ENCODE measurements around the gene TRMT5. TPM values are rescaled to one million over a fixed set of nuclear protein-coding genes. Genes with fewer than 3 reads are reported as not detected.

TRMT5 gene
- total and polyA plus RNA-seq, 2 donors (not counting 1 experiment from before 2014, with no cell fraction given) = 1.0 to 6.1 TPM

DNA sequence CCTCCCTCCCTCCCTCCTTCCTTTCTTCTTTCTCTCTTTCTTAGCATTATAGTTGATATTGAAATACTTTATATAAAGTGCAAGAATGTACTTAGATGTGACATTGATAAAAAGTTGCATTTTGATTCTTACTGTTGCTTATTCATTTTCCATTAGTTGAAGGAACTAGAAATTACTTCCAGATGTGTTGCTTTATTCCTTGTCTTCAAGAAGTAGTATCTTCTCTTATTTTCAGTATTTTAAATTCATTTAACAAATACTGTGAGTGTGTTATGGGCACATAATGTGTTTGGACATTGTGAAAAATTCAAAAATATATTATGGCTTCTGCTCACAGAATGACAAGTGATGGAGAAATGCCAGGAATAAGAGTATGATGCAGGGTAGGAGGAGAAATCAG is 45.6 kb downstream of the TRMT5 start:
- intact Hi-C loops (cut with micrococcal nuclease) = no loop called here
- Mint-ChIP-seq H3K27ac (no peak overlapping the region), H3K4me1 (no peaks in the 10 kb centered on the region), H3K27me3 (no peaks in the 10 kb centered on the region), H3K4me3 (no peak overlapping the region), H3K9me3 (ENCODE audit: insufficient read depth) (no peaks in the 10 kb centered on the region)
- no peak overlapping the region for H3K4me2 ChIP-seq (replicated peaks; ENCODE audit: low read depth, low read length, poor library complexity, severe bottlenecking)
- no peak overlapping the region for H3K27ac ChIP-seq (ENCODE audit: low read length in 2 of 2)
- H3K4me3 ChIP-seq (ENCODE audit: control extremely low read depth in 1 of 5, extremely low read depth in 1 of 5, insufficient read depth in 1 of 5, low read depth in 2 of 5, low read length in 4 of 5) = no peak overlapping the region
- H3K9me3 ChIP-seq (ENCODE audit: control extremely low read depth in 1 of 3, control insufficient read depth in 2 of 3, insufficient read depth in 1 of 3, low read length in 2 of 3) = peaks cover 0 to 3% (median 0%) of the 10 kb centered on the region in 3 donors
- H3K27me3 ChIP-seq (replicated peaks in 1 of 4; ENCODE audit: control extremely low read depth in 1 of 4, control insufficient read depth in 3 of 4, insufficient read depth in 4 of 4, low read length in 3 of 4) = no peaks in the 10 kb centered on the region
- ChIA-PET POLR2A (no interaction called here), CTCF (no interaction called here)
- H3K9ac ChIP-seq (ENCODE audit: low read length) = no peak overlapping the region
- ATAC-seq (ENCODE audit: low read depth) (no peak), DNase-seq (no peak)
- no peaks in the 10 kb centered on the region for H3K4me1 ChIP-seq (ENCODE audit: control insufficient read depth in 2 of 2, insufficient read depth in 2 of 2, low read length in 2 of 2)
- H2AFZ ChIP-seq (ENCODE audit: insufficient read depth, low read depth, low read length, poor library complexity, severe bottlenecking) = no peak overlapping the region
- H3K36me3 ChIP-seq (replicated peaks in 1 of 2; ENCODE audit: control extremely low read depth in 1 of 2, control insufficient read depth in 1 of 2, extremely low read depth in 1 of 2, insufficient read depth in 2 of 2, low read length in 1 of 2) = no peaks in the 10 kb centered on the region
- TF ChIP-seq, protein P1, sequence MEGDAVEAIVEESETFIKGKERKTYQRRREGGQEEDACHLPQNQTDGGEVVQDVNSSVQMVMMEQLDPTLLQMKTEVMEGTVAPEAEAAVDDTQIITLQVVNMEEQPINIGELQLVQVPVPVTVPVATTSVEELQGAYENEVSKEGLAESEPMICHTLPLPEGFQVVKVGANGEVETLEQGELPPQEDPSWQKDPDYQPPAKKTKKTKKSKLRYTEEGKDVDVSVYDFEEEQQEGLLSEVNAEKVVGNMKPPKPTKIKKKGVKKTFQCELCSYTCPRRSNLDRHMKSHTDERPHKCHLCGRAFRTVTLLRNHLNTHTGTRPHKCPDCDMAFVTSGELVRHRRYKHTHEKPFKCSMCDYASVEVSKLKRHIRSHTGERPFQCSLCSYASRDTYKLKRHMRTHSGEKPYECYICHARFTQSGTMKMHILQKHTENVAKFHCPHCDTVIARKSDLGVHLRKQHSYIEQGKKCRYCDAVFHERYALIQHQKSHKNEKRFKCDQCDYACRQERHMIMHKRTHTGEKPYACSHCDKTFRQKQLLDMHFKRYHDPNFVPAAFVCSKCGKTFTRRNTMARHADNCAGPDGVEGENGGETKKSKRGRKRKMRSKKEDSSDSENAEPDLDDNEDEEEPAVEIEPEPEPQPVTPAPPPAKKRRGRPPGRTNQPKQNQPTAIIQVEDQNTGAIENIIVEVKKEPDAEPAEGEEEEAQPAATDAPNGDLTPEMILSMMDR (IDR thresholded peaks at IDR 0.05) = no peak
- TF ChIP-seq EZH2 (IDR thresholded peaks at IDR 0.05; ENCODE audit: borderline replicate concordance, insufficient read depth, low read depth, low read length, poor library complexity, severe bottlenecking) = no peak
- H3K79me2 ChIP-seq (ENCODE audit: control insufficient read depth, insufficient read depth, low read length) = peaks cover 4% of the 10 kb centered on the region
- H4K20me1 ChIP-seq (ENCODE audit: control insufficient read depth, insufficient read depth, low read length, poor library complexity, severe bottlenecking) = no peaks in the 10 kb centered on the region

DNA sequence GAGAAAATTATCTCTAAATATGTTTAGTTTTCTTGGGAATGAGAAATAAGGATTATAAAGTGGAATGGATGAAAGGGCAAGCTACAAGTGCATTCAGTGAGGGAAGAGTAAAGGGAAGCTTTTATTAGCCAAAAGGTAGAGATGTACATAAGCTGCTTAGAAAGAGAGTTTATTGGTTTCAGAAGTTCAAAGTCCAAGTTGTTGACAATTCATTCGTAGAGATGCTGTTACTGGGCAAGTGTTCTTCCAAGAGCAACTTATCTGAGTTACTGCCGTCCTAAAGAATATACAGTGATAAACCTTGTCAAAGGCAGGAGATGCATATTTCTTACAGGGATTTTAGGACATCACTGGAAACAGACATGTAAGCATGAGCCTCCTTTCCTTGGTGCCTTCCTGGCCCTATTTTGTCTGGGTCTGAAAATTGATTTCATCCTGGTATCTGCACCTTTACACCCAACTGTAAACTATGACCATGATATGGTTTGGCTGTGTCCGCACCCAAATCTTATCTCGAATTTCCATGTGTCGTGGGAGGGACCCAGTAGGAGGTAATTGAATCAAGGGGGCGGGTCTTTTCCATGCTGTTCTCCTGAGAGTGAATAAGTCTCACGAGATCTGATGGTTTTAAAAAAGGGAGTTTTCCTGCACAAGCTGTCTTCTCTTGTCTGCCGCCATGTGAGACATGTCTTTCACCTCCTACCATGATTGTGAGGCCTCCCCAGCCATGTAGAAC is 46.8 kb downstream of the TRMT5 start:
- CTCF ChIA-PET = no interaction called here
- ATAC-seq (ENCODE audit: low read depth) = no peak
- intact Hi-C loops (cut with micrococcal nuclease) = no loop called here
- Histone ChIP-seq H3K27ac (ENCODE audit: low read length in 2 of 2) (no peak overlapping the region), H3K9me3 (ENCODE audit: control extremely low read depth in 1 of 3, control insufficient read depth in 2 of 3, insufficient read depth in 1 of 3, low read length in 2 of 3) (peaks cover 0 to 3% (median 0%) of the 10 kb centered on the region in 3 donors), H3K79me2 (ENCODE audit: control insufficient read depth, insufficient read depth, low read length) (peaks cover 4% of the 10 kb centered on the region), H3K4me3 (ENCODE audit: control extremely low read depth in 1 of 5, extremely low read depth in 1 of 5, insufficient read depth in 1 of 5, low read depth in 2 of 5, low read length in 4 of 5) (no peak overlapping the region), H3K4me1 (ENCODE audit: control insufficient read depth in 2 of 2, insufficient read depth in 2 of 2, low read length in 2 of 2) (no peaks in the 10 kb centered on the region), H3K4me2 (replicated peaks; ENCODE audit: low read depth, low read length, poor library complexity, severe bottlenecking) (no peak overlapping the region), H3K36me3 (replicated peaks in 1 of 2; ENCODE audit: control extremely low read depth in 1 of 2, control insufficient read depth in 1 of 2, extremely low read depth in 1 of 2, insufficient read depth in 2 of 2, low read length in 1 of 2) (no peaks in the 10 kb centered on the region), H3K9ac (ENCODE audit: low read length) (no peak overlapping the region), H4K20me1 (ENCODE audit: control insufficient read depth, insufficient read depth, low read length, poor library complexity, severe bottlenecking) (no peaks in the 10 kb centered on the region), H2AFZ (ENCODE audit: insufficient read depth, low read depth, low read length, poor library complexity, severe bottlenecking) (no peak overlapping the region), H3K27me3 (replicated peaks in 1 of 4; ENCODE audit: control extremely low read depth in 1 of 4, control insufficient read depth in 3 of 4, insufficient read depth in 4 of 4, low read length in 3 of 4) (no peaks in the 10 kb centered on the region)
- H3K4me1 Mint-ChIP-seq = no peaks in the 10 kb centered on the region
- no peak for TF ChIP-seq EZH2 (IDR thresholded peaks at IDR 0.05; ENCODE audit: borderline replicate concordance, insufficient read depth, low read depth, low read length, poor library complexity, severe bottlenecking)
- TF ChIP-seq, protein P1 (IDR thresholded peaks at IDR 0.05) = no peak
- no peaks in the 10 kb centered on the region for H3K27me3 Mint-ChIP-seq
- POLR2A ChIA-PET = no interaction called here
- no peaks in the 10 kb centered on the region for H3K9me3 Mint-ChIP-seq (ENCODE audit: insufficient read depth)
- H3K27ac Mint-ChIP-seq = no peak overlapping the region
- H3K4me3 Mint-ChIP-seq = no peak overlapping the region
- no peak for DNase-seq
- WGBS (ENCODE audit: insufficient coverage) = 100% methylated on average over 4 of the region's 8 CpGs

Measured in B cell (primary cell).